Measurements from ENCODE around the gene KIAA0319L. TPM values are rescaled to one million over a fixed set of nuclear protein-coding genes. Genes with fewer than 3 reads are reported as not detected.

KIAA0319L gene
- total RNA-seq, 2 experiments from 2014 or later: 25.3 to 44.9 TPM

GRCh38 chr1:35555212-35555584 is 2.0 kb downstream of the KIAA0319L start:
- no peak for DNase-seq (ENCODE audit: low spot score)
- H3K4me1 ChIP-seq (ENCODE audit: insufficient read depth, low read length, poor library complexity, severe bottlenecking): peaks cover 25% of the 10 kb centered on the region
- no peak overlapping the region for H3K27ac ChIP-seq (ENCODE audit: low read depth, low read length, poor library complexity, severe bottlenecking)
- no peak overlapping the region for H2AFZ ChIP-seq (ENCODE audit: low read length)
- CTCF ChIA-PET (ENCODE audit: unreplicated experiment): interaction anchor here (1.1 to 1.2 kb wide), 2 partner anchors 9 to 160 kb away, joined by 3 read pairs; no protein-coding TSS in a partner anchor
- H3K9me2 ChIP-seq (ENCODE audit: insufficient read depth, low read length): no peaks in the 10 kb centered on the region
- intact Hi-C loops (cut with micrococcal nuclease; ENCODE audit: unreplicated experiment): loop anchor here (5.0 kb wide), 1 partner anchor 48 kb away; no protein-coding TSS in a partner anchor
- POLR2A ChIA-PET: interaction anchor here (0.6 kb wide), 1 partner anchor 1989 kb away, joined by 3 read pairs; no protein-coding TSS in a partner anchor
- no peak overlapping the region for H3K4me3 ChIP-seq (ENCODE audit: low read depth, low read length, poor library complexity, severe bottlenecking)
- TF ChIP-seq EZH2phosphoT487 (IDR thresholded peaks at IDR 0.05; ENCODE audit: borderline replicate concordance, low read depth, low read length): no peak
- TF ChIP-seq CTCF (conservative IDR thresholded peaks at IDR 0.05; ENCODE audit: low read length): no peak
- no peaks in the 10 kb centered on the region for H3K9me3 ChIP-seq (ENCODE audit: low read length)
- peaks cover 37% of the 10 kb centered on the region for H3K36me3 ChIP-seq (ENCODE audit: insufficient read depth, low read length)
- H3K79me2 ChIP-seq (ENCODE audit: insufficient read depth, low read depth, low read length): peaks cover 11% of the 10 kb centered on the region; the same call in 1 of the 2 replicates
- no peak overlapping the region; the same call in 1 of the 2 replicates for H3K4me2 ChIP-seq (ENCODE audit: low read length)
- H4K20me1 ChIP-seq (ENCODE audit: insufficient read depth, low read length): no peaks in the 10 kb centered on the region
- no TSS peak for BruUV-seq (replicated peaks)

GRCh38 chr1:35554266-35555211 is 2.7 kb downstream of the KIAA0319L start:
- POLR2A ChIA-PET: no interaction called here
- intact Hi-C loops (cut with micrococcal nuclease; ENCODE audit: unreplicated experiment): loop anchor here (5.0 kb wide), 1 partner anchor 47 kb away; no protein-coding TSS in a partner anchor

More at GRCh38 chr1:35554266-35555211, 2.7 kb downstream of the KIAA0319L start:
- Histone ChIP-seq H3K4me3 (ENCODE audit: low read depth, low read length, poor library complexity, severe bottlenecking) (no peak overlapping the region), H4K20me1 (ENCODE audit: insufficient read depth, low read length) (no peaks in the 10 kb centered on the region), H3K79me2 (ENCODE audit: insufficient read depth, low read depth, low read length) (peaks cover 11% of the 10 kb centered on the region; the same call in 1 of the 2 replicates), H2AFZ (ENCODE audit: low read length) (no peak overlapping the region), H3K4me2 (ENCODE audit: low read length) (no peak overlapping the region), H3K4me1 (ENCODE audit: insufficient read depth, low read length, poor library complexity, severe bottlenecking) (peaks cover 25% of the 10 kb centered on the region), H3K27ac (ENCODE audit: low read depth, low read length, poor library complexity, severe bottlenecking) (no peak overlapping the region), H3K36me3 (ENCODE audit: insufficient read depth, low read length) (peaks cover 44% of the 10 kb centered on the region), H3K9me2 (ENCODE audit: insufficient read depth, low read length) (no peaks in the 10 kb centered on the region), H3K9me3 (ENCODE audit: low read length) (no peaks in the 10 kb centered on the region)
- BruUV-seq (replicated peaks): no TSS peak
- DNase-seq (ENCODE audit: low spot score): no peak
- CTCF ChIA-PET (ENCODE audit: unreplicated experiment): no interaction called here
- TF ChIP-seq CTCF (conservative IDR thresholded peaks at IDR 0.05; ENCODE audit: low read length): no peak
- no peak for TF ChIP-seq EZH2phosphoT487 (IDR thresholded peaks at IDR 0.05; ENCODE audit: borderline replicate concordance, low read depth, low read length)

Measured in OCI-LY7 (cell line).